GM12878 (cell line): ENCODE measurements around the gene TSKU. TPM values are rescaled to one million over a fixed set of nuclear protein-coding genes. Genes with fewer than 3 reads are reported as not detected.

Source experiments
- ATAC-seq: fragments of 200-7000 bp; cut with Tn5 transposase; 3 replicates; pipeline ENCODE4 v1.9.1; 2020; ENCODE audit warnings: mild to moderate bottlenecking, moderate library complexity
- BruUV-seq: library from RNA; stranded (reverse); fragments of 400-500 nt; replicated peaks from 2 replicates; lab custom pipeline; 2021; lab: Mats Ljungman, UMichigan
- CTCF ChIA-PET: fragments of 300-600 bp; sonication (Branson Sonifier 250); formaldehyde crosslinking; extraction: SDS; loops from one replicate; lab custom pipeline; 2021; ENCODE audit warnings: inconsistent platforms; lab: Yijun Ruan, JAX
- POLR2A ChIA-PET: fragments of 350-600 bp; formaldehyde crosslinking; extraction: SDS; loops from one replicate; lab custom pipeline; 2021; ENCODE audit warnings: inconsistent platforms; lab: Charles Lee
- RAD21 ChIA-PET: fragments of 300-600 bp; sonication (Branson Sonifier 250); formaldehyde crosslinking; loops from one replicate; lab custom pipeline; 2023; ENCODE audit warnings: antibody characterized with exemption; ENCODE audit not compliant: unreplicated experiment; lab: Charles Lee
- SMC1A ChIA-PET: fragments of 300-600 bp; sonication (Branson Sonifier 250); formaldehyde crosslinking; loops from one replicate; lab custom pipeline; 2023; ENCODE audit not compliant: unreplicated experiment, uncharacterized antibody; lab: Charles Lee
- DNase-seq: peaks from one replicate; pipeline ENCODE4 v3.0.0-alpha.2; 2011; ENCODE audit warnings: low read depth, low spot score
- FAIRE-seq: peaks from 3 replicates; lab custom pipeline; 2011; peaks lifted over from hg19 to GRCh38; lab: Jason Lieb, UNC
- H2AFZ ChIP-seq: 2 replicates; pipeline ENCODE4 v1.6.0; 2011; ENCODE audit warnings: low read depth, low read length, control low read depth; ENCODE audit not compliant: control insufficient read depth
- H3K27ac ChIP-seq: 2 replicates; pipeline ENCODE4 v1.5.1; 2011; ENCODE audit warnings: control low read depth; ENCODE audit not compliant: control insufficient read depth, insufficient read depth
- H3K27me3 ChIP-seq, 2 experiments: replicated peaks in 1 of 2; 2 replicates each; pipeline versions ENCODE4 v1.6.0 to v1.6.1; 2011; ENCODE audit warnings: low read length in 1 of 2; ENCODE audit not compliant: control insufficient read depth in 2 of 2, insufficient read depth in 2 of 2
- H3K36me3 ChIP-seq, 2 experiments: 2 replicates each; pipeline ENCODE4 v1.5.1; 2011; ENCODE audit warnings: low read length in 1 of 2; ENCODE audit not compliant: control insufficient read depth in 2 of 2, insufficient read depth in 2 of 2
- H3K4me1 ChIP-seq: 2 replicates; pipeline ENCODE4 v1.6.1; 2011; ENCODE audit warnings: mild to moderate bottlenecking, low read length, moderate library complexity, mixed read lengths; ENCODE audit not compliant: control insufficient read depth, insufficient read depth
- H3K4me2 ChIP-seq: 2 replicates; pipeline ENCODE4 v1.6.0; 2011; ENCODE audit warnings: control low read depth; ENCODE audit not compliant: control insufficient read depth, insufficient read depth
- H3K4me3 ChIP-seq: fragments of 200-600 bp; sonication (generic); 2 replicates; pipeline ENCODE4 v1.5.1; 2016
- H3K79me2 ChIP-seq: 2 replicates; pipeline ENCODE4 v1.6.0; 2011; ENCODE audit warnings: low read length; ENCODE audit not compliant: control insufficient read depth, insufficient read depth
- H3K9ac ChIP-seq: 2 replicates; pipeline ENCODE4 v1.8.0; 2011; ENCODE audit warnings: low read length, control low read depth, mixed read lengths; ENCODE audit not compliant: control insufficient read depth, insufficient read depth
- H3K9me3 ChIP-seq: replicated peaks from 3 replicates; pipeline ENCODE4 v1.5.1; 2011; ENCODE audit warnings: mild to moderate bottlenecking, low read length; ENCODE audit not compliant: control insufficient read depth, insufficient read depth
- H4K20me1 ChIP-seq: 2 replicates; pipeline ENCODE4 v1.6.0; 2011; ENCODE audit not compliant: control insufficient read depth, insufficient read depth
- ATF3 ChIP-seq: IDR thresholded peaks from 2 replicates; pipeline ENCODE4 v1.6.1; 2011; ENCODE audit warnings: low read depth, mild to moderate bottlenecking, low read length, moderate library complexity, borderline replicate concordance; ENCODE audit errors: extremely low read depth
- BCLAF1 ChIP-seq: fragments of 450-650 bp; IDR thresholded peaks from 2 replicates; pipeline ENCODE4 v1.6.1; 2017; ENCODE audit warnings: antibody characterized with exemption, mild to moderate bottlenecking, moderate library complexity
- BMI1 ChIP-seq: fragments of 450-650 bp; IDR thresholded peaks from 2 replicates; pipeline ENCODE4 v1.6.1; 2016; ENCODE audit warnings: mild to moderate bottlenecking, moderate library complexity, borderline replicate concordance
- BRCA1 ChIP-seq: IDR thresholded peaks from 2 replicates; pipeline ENCODE4 v1.6.1; 2011; ENCODE audit warnings: low read depth, low read length, improper control_type of control experiment
- CREB1 ChIP-seq: IDR thresholded peaks from 2 replicates; pipeline ENCODE4 v1.6.1; 2012; ENCODE audit warnings: low read depth, mild to moderate bottlenecking, inconsistent platforms
- ESRRA ChIP-seq: IDR thresholded peaks from 2 replicates; pipeline ENCODE4 v1.6.1; 2012; ENCODE audit warnings: mild to moderate bottlenecking, low read length, improper control_type of control experiment
- FOXK2 ChIP-seq: fragments of 450-650 bp; IDR thresholded peaks from 2 replicates; pipeline ENCODE4 v1.6.1; 2017; ENCODE audit warnings: mild to moderate bottlenecking, moderate library complexity
- FOXM1 ChIP-seq: IDR thresholded peaks from 2 replicates; pipeline ENCODE4 v1.6.1; 2012; ENCODE audit warnings: low read depth, mild to moderate bottlenecking, inconsistent platforms, low read length, moderate library complexity
- PML ChIP-seq: IDR thresholded peaks from 2 replicates; pipeline ENCODE4 v1.6.1; 2012; ENCODE audit warnings: low read length, inconsistent platforms
- POLR2AphosphoS2 ChIP-seq: IDR thresholded peaks from 2 replicates; pipeline ENCODE4 v1.6.1; 2011; ENCODE audit warnings: low read depth, mild to moderate bottlenecking, low read length, improper control_type of control experiment, moderate library complexity
- RELA ChIP-seq: fragments of 450-650 bp; IDR thresholded peaks from 2 replicates; pipeline ENCODE4 v1.8.0; 2014; ENCODE audit warnings: borderline replicate concordance; ENCODE audit not compliant: partially characterized antibody
- REST ChIP-seq: IDR thresholded peaks from 2 replicates; pipeline ENCODE4 v1.6.1; 2012; ENCODE audit warnings: mild to moderate bottlenecking, low read depth, low read length
- ZBTB33 ChIP-seq: fragments of 450-650 bp; IDR thresholded peaks from 2 replicates; pipeline ENCODE4 v1.6.1; 2017; ENCODE audit warnings: mild to moderate bottlenecking
- ZNF24 ChIP-seq: fragments of 450-650 bp; IDR thresholded peaks from 2 replicates; pipeline ENCODE4 v1.6.1; 2017; ENCODE audit warnings: antibody characterized with exemption, mild to moderate bottlenecking
- ZZZ3 ChIP-seq: IDR thresholded peaks from 2 replicates; pipeline ENCODE4 v1.6.1; 2011; ENCODE audit warnings: low read depth; ENCODE audit not compliant: control insufficient read depth, insufficient read length
- WGBS: methylation state at CpG from one replicate; pipeline ENCODE4 v1.1.6; 2016; ENCODE audit warnings: low lambda C conversion rate; ENCODE audit not compliant: insufficient replicate concordance, insufficient coverage; ENCODE audit errors: missing lambda C conversion rate; 5-methylcytosine and 5-hydroxymethylcytosine counted together
- in situ Hi-C: fragments of 300-500 bp; cut with MboI; formaldehyde crosslinking; loops from 9 replicates; pipeline ENCODE4 v1.14.3; 2018; ENCODE audit warnings: mixed read lengths
- intact Hi-C: fragments of 100-400 bp; cut with micrococcal nuclease; formaldehyde crosslinking; loops from one replicate; pipeline ENCODE4 v1.14.2; 2022; ENCODE audit not compliant: unreplicated experiment
- polyA plus RNA-seq, 11 experiments: library from polyadenylated mRNA; depleted of rRNA in 4 of 11; unstranded in 6 of 11; stranded (reverse) in 5 of 11; fragments of >200 nt; fragmentation: Nextera tagmentation in 4 of 11; fragmentation: Illumina TruSeq in 1 of 11; extraction: Ambion mirVana in 4 of 11; extraction: Trizol in 1 of 11; gene quantifications; 1 replicate in 1 of 11; 2 replicates in 10 of 11; pipeline versions ENCODE4 v1.2.1 to v1.2.3, GENCODE V29; 2011 to 2016; ENCODE audit warnings: inconsistent platforms in 2 of 11, missing spikeins in 2 of 11, low read depth in 1 of 11
- total RNA-seq, 4 experiments: library from RNA; depleted of rRNA in 3 of 4; stranded (reverse); fragments of >200 nt in 3 of 4; fragmentation: Illumina TruSeq in 1 of 4; extraction: Trizol in 1 of 4; gene quantifications; 2 replicates each; pipeline versions ENCODE4 v1.2.1 to v1.2.3, GENCODE V29; 2013 to 2021

Gene TSKU
- total and polyA plus RNA-seq, 10 of the 15 experiments (the other 5 are each of a cell fraction or from before 2014, with no cell fraction given), result 0.04 to 1.5 (median 0.62) TPM

- Histone ChIP-seq H3K27me3 (no peaks in the 10 kb centered on the region; a peak in 2 of 4 replicates), H3K4me2 (no peak overlapping the region), H3K9ac (no peak overlapping the region), H4K20me1 (no peaks in the 10 kb centered on the region), H3K36me3 (no peaks in the 10 kb centered on the region), H3K27ac (no peak overlapping the region), H3K4me1 (peaks cover 7% of the 10 kb centered on the region), H3K79me2 (no peaks in the 10 kb centered on the region), H3K9me3 (peaks cover 5% of the 10 kb centered on the region; the same call in 2 of the 3 replicates), H3K4me3 (no peak overlapping the region), H2AFZ (no peak overlapping the region)
- POLR2A ChIA-PET, result no interaction called here
- in situ Hi-C loops (no loop called here), intact Hi-C loops (no loop called here)
- CTCF ChIA-PET, result no interaction called here
- BruUV-seq, result no TSS peak
- SMC1A ChIA-PET, result no interaction called here
- no peak for TF ChIP-seq POLR2AphosphoS2
- TF ChIP-seq RELA, result no peak
- no peak for TF ChIP-seq FOXM1
- TF ChIP-seq BRCA1, result no peak
- no peak for TF ChIP-seq ATF3
- no peak for TF ChIP-seq CREB1
- TF ChIP-seq ZBTB33, result no peak
- TF ChIP-seq ZZZ3, result no peak
- no peak for TF ChIP-seq PML
- TF ChIP-seq REST, result no peak
- TF ChIP-seq ESRRA, result no peak
- no peak for TF ChIP-seq ZNF24
- TF ChIP-seq BCLAF1, result no peak
- TF ChIP-seq FOXK2, result no peak
- TF ChIP-seq BMI1, result no peak
- FAIRE-seq (no peak), DNase-seq (no peak), ATAC-seq (no peak)
- RAD21 ChIA-PET, result no interaction called here
- 10% methylated on average over 5 of the region's 5 CpGs for WGBS
Measured at GRCh38 chr11:76772783-76773106, 10.4 kb upstream of the TSKU start.
